Stimulated activated naive CD8-positive, alpha-beta T cell treated with anti-CD3 and anti-CD28 coated beads, Interleukin-15, Interleukin-2, amounts not matched to agents 100 U/mL and 50 U/mL, for 24 hours (primary cell): Measurements from ENCODE around the gene CYB561.
A peak's percentile ranks its signal among the peaks of the same experiment; 100 is the strongest.

ENCODE experiments used
- ATAC-seq: fragments of 150-1000 bp; cut with Tn5 transposase; one replicate; pipeline ENCODE4 v1.10.0; 2021
- DNase-seq: peaks from one replicate; pipeline ENCODE4 v3.0.0; 2021

CYB561 gene

DNA sequence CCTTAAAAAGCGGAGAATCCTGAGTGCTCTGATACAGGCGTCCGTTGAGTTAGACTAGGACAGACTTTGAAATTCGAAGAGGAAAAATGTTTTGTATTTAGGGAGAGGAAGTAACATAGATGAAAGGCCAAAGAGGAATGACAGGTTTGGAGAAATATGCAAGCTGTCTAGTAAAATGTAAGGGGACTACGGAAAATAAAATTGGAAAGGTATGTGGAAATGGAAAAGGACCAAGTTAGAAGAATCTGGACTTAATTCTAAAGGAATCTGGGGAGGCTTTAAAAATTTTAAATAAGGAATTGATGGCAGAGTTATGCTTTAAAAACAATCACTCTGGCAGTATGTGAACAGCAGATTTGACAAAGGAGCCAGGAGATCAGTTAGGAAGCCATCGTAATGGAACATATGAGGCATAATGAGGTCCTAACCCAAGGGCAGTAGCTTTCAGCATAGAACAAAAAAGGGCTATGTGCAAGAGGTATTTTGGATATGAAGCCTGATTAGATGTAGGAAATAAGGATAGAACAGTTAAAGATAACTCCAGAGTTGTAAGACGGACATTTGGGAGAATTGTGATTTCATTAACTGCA lies 38.3 kb downstream of the CYB561 start:
- DNase-seq (no peak), ATAC-seq (no peak)

DNA sequence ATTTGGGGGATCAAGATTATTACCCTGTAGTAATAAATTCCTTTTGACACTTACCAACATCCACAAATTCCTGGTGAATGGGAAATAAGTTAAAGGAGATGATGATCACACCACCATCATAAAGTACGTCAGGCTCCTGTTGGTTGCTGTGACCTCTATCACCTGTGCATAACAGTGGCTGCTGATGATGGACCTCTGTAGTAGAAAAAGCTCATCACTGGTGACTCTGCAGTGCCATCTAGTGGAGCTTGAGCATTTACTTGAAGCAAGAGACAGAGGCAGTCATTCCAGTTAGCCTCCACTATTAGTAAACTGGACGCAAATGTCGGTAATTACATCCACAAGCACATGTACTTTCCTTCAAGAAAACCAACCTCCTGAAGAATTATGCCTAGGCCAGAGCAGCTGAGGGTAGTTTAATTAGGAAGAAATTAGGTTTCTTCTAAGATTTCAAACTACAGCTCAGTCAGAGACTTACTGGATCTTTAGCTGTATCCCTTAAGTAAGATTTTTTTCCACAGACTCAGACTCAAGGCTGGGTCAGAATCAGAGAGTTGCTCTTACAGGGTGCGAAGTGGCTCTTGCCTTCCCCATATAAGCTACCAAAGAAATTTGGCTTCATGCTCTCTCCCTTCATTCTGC lies 39.3 kb downstream of the CYB561 start:
- peak; percentile 69 for DNase-seq
- peak; percentile 86 for ATAC-seq

DNA sequence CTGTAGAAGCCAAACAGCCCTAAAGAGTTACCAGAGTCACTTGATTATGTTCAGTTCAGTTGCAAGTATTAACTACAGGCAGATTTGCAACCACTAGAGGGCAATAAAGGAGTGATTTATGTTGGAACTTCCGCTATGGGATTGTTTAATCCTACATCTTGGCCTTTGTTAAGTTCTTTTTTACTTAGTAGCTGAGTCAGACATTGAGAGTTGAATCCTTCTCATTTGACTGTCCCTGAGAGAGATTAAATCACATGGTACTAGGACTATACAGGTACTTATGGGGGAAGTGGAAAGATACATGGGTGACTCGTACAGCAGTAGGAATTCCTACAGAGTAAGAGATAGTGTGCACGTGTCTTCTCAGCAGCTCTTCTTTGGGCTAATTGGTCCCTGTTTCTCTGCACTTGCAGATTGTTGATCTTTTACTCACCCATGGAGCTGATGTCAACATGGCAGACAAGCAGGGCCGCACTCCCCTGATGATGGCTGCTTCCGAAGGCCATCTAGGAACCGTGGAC lies 40.3 kb downstream of the CYB561 start:
- DNase-seq = no peak
- peak; percentile 60 for ATAC-seq

DNA sequence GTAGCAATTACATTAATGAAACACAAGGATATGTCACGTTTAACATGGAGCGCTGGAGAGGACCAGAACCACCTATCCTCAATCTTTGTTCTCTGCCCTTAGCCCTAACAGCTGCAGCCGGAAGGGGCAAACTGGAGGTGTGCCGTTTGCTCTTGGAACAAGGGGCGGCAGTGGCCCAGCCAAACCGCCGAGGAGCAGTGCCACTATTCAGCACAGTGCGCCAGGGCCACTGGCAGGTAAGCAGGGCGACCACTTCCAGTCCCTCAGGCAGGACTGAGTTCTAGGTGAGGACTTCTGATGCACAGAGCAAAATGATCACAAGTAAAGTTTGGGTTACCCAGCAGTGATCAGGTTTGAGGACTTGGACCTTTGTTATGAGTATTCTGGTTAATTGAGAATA lies 41.1 kb downstream of the CYB561 start:
- DNase-seq (no peak), ATAC-seq (no peak)

DNA sequence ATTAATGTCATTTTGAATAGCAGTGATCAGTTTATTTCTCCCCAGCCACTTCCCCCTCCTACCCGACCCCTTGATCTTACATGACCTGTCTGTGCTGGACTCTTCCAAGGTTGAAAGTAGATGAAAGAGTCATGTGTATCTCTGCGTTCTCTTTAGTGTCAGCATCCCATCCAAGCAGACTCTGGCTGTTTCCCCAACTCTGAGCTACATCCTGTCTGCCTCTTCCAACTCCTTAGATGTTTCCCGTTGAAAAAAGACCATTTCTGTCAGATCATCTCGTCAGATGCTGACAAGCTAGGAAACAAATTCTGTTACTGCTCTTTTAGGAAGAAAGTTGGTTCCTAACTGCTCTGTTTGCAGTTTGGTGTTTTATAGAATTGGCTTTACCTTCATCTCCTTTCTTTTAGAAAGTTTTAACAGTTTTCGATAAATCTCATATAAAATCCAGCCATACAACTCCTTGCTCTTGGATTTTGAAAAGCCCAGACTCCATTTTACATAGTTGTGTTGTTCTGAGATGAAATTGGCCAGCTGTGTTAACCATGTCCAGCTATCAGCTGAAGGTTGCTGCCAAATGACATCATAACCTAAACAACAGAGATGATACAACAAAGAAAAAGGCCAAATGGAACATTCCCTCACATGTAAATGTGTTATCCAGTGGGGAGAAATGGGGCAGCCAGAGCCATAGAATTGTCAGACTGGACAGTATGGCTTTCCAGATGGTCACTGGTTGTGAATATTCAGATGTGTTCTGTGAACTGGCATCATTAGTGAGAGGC lies 43.5 kb downstream of the CYB561 start:
- ATAC-seq (no peak), DNase-seq (no peak)

DNA sequence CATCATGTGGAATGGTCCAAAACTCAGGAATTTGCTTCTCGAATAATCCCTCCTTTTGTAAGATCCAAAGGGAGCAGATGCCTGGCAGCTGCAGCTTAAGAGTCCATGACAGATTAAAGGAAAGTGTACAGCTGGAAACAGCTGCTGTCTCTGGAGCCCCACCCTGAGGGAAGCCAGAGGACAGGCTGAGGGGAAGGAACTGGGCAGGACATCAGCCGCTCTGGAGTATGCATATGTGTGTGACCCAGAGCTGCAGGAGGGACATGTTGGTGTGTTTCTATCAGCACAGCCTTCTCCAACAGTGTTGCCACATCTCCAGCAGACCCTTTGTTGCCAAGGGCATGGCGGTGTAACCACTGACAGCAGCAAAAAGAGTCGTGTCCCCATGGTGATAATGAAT lies 46.2 kb downstream of the CYB561 start:
- ATAC-seq (no peak), DNase-seq (no peak)

DNA sequence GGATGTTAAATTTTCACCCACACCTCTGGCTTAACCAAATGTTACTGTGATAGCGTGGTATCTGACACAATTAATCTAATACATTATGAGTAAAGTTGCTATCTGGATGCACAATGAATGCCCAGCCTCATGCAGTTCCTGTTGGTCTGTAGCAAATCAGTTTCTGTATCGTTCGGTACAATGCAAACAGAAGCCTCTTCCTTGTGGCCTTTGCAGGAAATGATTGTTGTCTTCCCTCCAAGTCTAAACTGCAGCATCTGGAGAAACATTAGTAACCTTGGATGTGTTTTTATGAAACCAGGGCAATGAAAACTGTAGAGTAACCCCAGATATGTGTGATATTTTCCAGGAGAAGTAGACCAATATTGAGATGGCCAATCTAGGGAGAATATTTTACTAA lies 46.8 kb downstream of the CYB561 start:
- no peak for ATAC-seq
- DNase-seq = no peak

DNA sequence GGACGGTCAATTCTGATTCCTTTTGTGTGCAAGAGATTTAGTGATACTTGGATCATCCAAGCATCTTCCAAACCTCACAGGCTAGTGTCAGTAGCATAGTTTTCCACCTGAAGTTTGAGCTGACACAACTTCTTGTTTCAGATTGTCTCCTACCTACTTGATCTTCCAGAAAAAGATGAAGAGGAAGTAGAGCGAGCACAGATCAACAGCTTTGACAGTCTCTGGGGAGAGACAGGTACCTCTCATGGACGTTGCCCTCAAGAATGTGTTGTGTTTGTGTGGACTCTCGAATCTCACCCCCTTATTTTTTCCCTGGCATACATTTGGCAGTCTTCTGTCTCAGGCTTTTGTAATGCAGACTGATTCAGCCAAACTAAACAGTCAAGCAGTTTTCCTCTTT lies 47.4 kb downstream of the CYB561 start:
- DNase-seq (no peak), ATAC-seq (no peak)

DNA sequence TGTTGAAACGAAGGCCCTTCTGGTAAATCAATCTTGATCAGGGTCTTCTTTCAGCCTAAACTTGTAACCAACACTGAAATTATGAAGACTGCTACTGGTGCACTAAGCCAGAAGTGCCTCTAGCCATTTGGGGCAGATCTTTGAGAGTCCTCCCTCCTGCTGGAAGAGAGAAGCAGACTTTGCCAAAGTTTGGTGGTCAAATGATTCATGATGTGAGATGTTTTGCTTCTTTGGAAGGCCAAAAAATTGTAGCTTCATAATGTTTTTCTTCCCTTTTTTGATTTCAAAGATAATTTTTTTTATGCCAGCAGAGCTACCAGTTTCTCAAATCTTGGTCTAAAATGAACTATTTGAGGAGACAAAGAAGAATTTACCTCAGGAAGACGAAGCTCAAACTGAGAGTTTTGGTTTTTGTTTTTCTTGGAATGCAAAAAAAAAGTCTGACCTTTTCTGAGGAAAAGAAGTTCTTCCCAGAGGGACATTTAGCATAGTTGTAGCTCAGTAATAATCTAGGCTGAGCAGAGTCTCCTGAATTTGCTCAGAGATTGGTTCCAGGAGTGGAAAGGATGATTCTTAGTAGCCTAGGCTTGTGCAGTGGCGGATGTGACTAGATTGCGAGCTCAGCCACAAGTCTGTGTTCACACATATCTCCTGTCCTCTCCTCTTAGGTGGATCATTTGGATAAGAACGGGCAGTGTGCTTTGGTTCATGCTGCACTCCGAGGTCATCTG lies 50.9 kb downstream of the CYB561 start:
- DNase-seq (no peak), ATAC-seq (no peak)

DNA sequence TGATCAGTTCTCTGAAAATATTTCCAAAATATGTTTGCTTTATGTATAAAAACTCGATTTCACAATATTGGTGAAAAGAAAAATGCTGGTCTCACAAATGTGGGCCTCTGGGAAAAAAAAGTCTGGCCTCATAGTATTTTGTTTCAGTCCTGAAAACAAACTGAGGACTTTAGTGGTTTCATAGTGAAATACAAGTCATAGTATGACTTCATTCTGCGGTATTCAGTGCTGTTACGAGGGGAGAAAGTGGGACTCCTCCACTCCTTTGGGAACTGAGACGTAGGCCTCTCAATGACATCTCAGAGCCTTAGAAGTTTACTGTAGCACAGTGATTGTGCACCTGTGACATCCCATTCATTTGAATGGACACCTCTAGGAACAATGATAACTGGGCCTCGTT lies 56.0 kb downstream of the CYB561 start:
- no peak for DNase-seq
- no peak for ATAC-seq

DNA sequence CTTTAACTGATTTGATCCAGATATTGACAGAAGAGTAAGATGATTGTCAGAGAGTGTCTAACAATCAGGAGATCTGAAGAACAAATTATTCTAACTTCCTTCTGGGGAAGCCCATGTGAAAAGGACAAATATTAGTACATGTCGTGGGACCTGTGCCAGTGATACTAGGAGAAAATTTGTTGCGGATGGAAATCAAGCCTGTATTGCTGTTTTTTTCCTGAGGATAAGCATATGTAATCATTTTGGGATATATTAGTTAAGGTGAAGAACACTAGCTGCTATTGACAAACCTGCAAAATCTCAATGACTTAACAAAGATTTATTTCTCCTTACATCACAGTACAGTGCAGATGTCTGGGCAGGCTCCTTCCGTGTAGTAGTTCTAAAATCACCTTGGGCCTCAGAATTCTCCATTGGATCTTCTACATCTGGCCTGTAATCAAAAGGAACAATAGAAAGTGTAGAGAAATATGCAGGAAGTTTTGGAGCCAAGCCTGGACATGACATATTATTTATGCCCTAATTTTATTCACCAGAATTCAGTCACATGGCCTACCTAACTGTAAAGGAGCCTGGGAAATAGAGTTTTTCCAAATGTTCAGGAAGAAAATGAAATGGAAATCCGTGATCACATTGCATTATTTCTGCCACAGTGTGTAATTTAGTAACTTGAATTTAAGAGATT lies 58.3 kb downstream of the CYB561 start:
- ATAC-seq = no peak

DNA sequence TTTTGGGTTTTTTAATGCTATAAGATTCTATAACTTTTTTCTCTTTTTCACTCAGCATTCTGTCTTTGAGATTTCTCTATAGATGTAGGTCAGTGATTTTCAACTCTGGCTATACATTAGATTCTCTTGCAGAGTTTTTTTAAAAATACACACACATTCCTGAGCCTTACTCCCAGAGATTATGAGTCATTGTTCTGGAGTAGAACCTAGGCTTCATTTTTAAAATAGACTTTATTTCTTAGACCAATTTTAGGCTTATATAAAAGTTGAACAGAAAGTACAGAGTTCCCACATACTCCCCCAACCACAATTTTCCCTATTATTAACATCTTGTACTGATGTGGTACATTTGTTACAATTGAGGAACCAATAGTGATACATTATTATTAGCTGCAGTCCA lies 63.3 kb downstream of the CYB561 start:
- DNase-seq = no peak
- ATAC-seq = no peak

More for the DNA sequence above, 58.3 kb downstream of the CYB561 start:
- DNase-seq = no peak
